WTC11 (cell line): Measurements from ENCODE around the gene LAPTM5. TPM values are rescaled to one million over a fixed set of nuclear protein-coding genes. Genes with fewer than 3 reads are reported as not detected.

ENCODE experiments used
- ATAC-seq: fragments of 200-7000 bp; cut with Tn5 transposase; 2 replicates; pipeline ENCODE4 v1.10.0; 2021; ENCODE audit warnings: mild to moderate bottlenecking, moderate library complexity
- CTCF ChIA-PET: fragments of 300-600 bp; sonication (Branson Sonifier 250); formaldehyde crosslinking; loops from one replicate; lab custom pipeline; 2021; ENCODE audit warnings: antibody characterized with exemption; lab: Charles Lee
- POLR2A ChIA-PET: fragments of 350-600 bp; sonication (Branson Sonifier 250); formaldehyde crosslinking; loops from one replicate; lab custom pipeline; 2021; ENCODE audit warnings: antibody characterized with exemption; lab: Charles Lee
- DNase-seq: peaks from one replicate; pipeline ENCODE4 v3.0.0; 2021; ENCODE audit warnings: low spot score
- H3K27ac Mint-ChIP-seq: 2 replicates; pipeline ENCODE4 v1.8.0; 2021; ENCODE audit warnings: mixed read lengths
- H3K27me3 Mint-ChIP-seq: 2 replicates; pipeline ENCODE4 v1.8.0; 2021; ENCODE audit warnings: low read depth, mild to moderate bottlenecking, moderate library complexity, mixed read lengths
- H3K36me3 Mint-ChIP-seq: 2 replicates; pipeline ENCODE4 v1.8.0; 2021; ENCODE audit warnings: mixed read lengths
- H3K4me1 Mint-ChIP-seq: 2 replicates; pipeline ENCODE4 v1.8.0; 2022; ENCODE audit warnings: mixed read lengths
- H3K4me3 Mint-ChIP-seq: 2 replicates; pipeline ENCODE4 v1.8.0; 2021; ENCODE audit warnings: mild to moderate bottlenecking, moderate library complexity, mixed read lengths
- H3K9me3 Mint-ChIP-seq: 2 replicates; pipeline ENCODE4 v1.8.0; 2021; ENCODE audit warnings: mixed read lengths
- CREB1 ChIP-seq: sonication (generic); formaldehyde crosslinking; IDR thresholded peaks from 2 replicates; pipeline ENCODE4 v1.8.0; 2023; ENCODE audit warnings: mild to moderate bottlenecking, missing genetic modification reagents
- CREM ChIP-seq: sonication (generic); formaldehyde crosslinking; IDR thresholded peaks from 2 replicates; pipeline ENCODE4 v1.8.1; 2022; ENCODE audit warnings: mild to moderate bottlenecking, missing genetic modification reagents, moderate library complexity
- E2F4 ChIP-seq: sonication (generic); formaldehyde crosslinking; IDR thresholded peaks from 2 replicates; pipeline ENCODE4 v1.8.1; 2022; ENCODE audit warnings: low read depth, mild to moderate bottlenecking, moderate library complexity, missing genetic modification reagents, borderline replicate concordance
- FOXK1 ChIP-seq: sonication (generic); formaldehyde crosslinking; IDR thresholded peaks from 2 replicates; pipeline ENCODE4 v1.8.0; 2022; ENCODE audit warnings: mild to moderate bottlenecking, moderate library complexity, missing genetic modification reagents
- MAX ChIP-seq: sonication (generic); formaldehyde crosslinking; IDR thresholded peaks from 2 replicates; pipeline ENCODE4 v1.8.0; 2022; ENCODE audit warnings: mild to moderate bottlenecking, missing genetic modification reagents
- MYBL2 ChIP-seq: sonication (generic); formaldehyde crosslinking; IDR thresholded peaks from 2 replicates; pipeline ENCODE4 v1.8.1; 2023; ENCODE audit warnings: mild to moderate bottlenecking, moderate library complexity, missing genetic modification reagents
- NFE2L1 ChIP-seq: sonication (generic); formaldehyde crosslinking; IDR thresholded peaks from 2 replicates; pipeline ENCODE4 v1.8.1; 2023; ENCODE audit warnings: missing genetic modification reagents
- NFYB ChIP-seq: sonication (generic); formaldehyde crosslinking; conservative IDR thresholded peaks from 2 replicates; pipeline ENCODE4 v1.8.0; 2022; ENCODE audit warnings: low read depth, missing genetic modification reagents
- NR2C2 ChIP-seq: sonication (generic); formaldehyde crosslinking; IDR thresholded peaks from 2 replicates; pipeline ENCODE4 v1.8.0; 2022; ENCODE audit warnings: mild to moderate bottlenecking, missing genetic modification reagents
- RELA ChIP-seq: sonication (generic); formaldehyde crosslinking; IDR thresholded peaks from 2 replicates; pipeline ENCODE4 v1.8.1; 2022; ENCODE audit warnings: missing genetic modification reagents, mild to moderate bottlenecking, borderline replicate concordance
- TCF7 ChIP-seq: sonication (generic); formaldehyde crosslinking; IDR thresholded peaks from 2 replicates; pipeline ENCODE4 v1.8.0; 2022; ENCODE audit warnings: mild to moderate bottlenecking, low read depth, missing genetic modification reagents, moderate library complexity
- TEAD4 ChIP-seq: sonication (generic); formaldehyde crosslinking; IDR thresholded peaks from 2 replicates; pipeline ENCODE4 v1.8.0; 2022; ENCODE audit warnings: mild to moderate bottlenecking, missing genetic modification reagents
- TP53 ChIP-seq: sonication (generic); formaldehyde crosslinking; IDR thresholded peaks from 2 replicates; pipeline ENCODE4 v1.8.1; 2023; ENCODE audit warnings: mild to moderate bottlenecking, missing genetic modification reagents
- USF2 ChIP-seq: sonication (generic); formaldehyde crosslinking; IDR thresholded peaks from 2 replicates; pipeline ENCODE4 v1.8.1; 2023; ENCODE audit warnings: mild to moderate bottlenecking, missing genetic modification reagents, moderate library complexity
- ZMAT4 ChIP-seq: fragments of 250-450 bp; sonication (Bioruptor Pico); IDR thresholded peaks from 2 replicates; pipeline ENCODE4 v1.9.0; 2021; ENCODE audit warnings: mild to moderate bottlenecking
- ZNF138 ChIP-seq: sonication (generic); formaldehyde crosslinking; conservative IDR thresholded peaks from 2 replicates; pipeline ENCODE4 v1.8.1; 2022; ENCODE audit warnings: mild to moderate bottlenecking, moderate library complexity, missing genetic modification reagents
- ZNF219 ChIP-seq: sonication (generic); formaldehyde crosslinking; IDR thresholded peaks from 2 replicates; pipeline ENCODE4 v1.8.0; 2023; ENCODE audit warnings: missing genetic modification reagents, mild to moderate bottlenecking, borderline replicate concordance
- ZNF317 ChIP-seq: sonication (generic); formaldehyde crosslinking; IDR thresholded peaks from 2 replicates; pipeline ENCODE4 v1.8.1; 2023; ENCODE audit warnings: low read depth, mild to moderate bottlenecking, moderate library complexity, missing genetic modification reagents, borderline replicate concordance
- ZNF532 ChIP-seq: fragments of 250-450 bp; sonication (Bioruptor Pico); IDR thresholded peaks from 2 replicates; pipeline ENCODE4 v1.9.0; 2021; ENCODE audit warnings: mild to moderate bottlenecking, borderline replicate concordance
- total RNA-seq: library from RNA; stranded (reverse); gene quantifications from 3 replicates; pipeline ENCODE4 v1.2.3, GENCODE V29; 2021

LAPTM5 gene
- total RNA-seq, 1 experiment from 2014 or later: 1.3 TPM

GRCh38 chr1:30776097-30777059 lies 18.8 kb upstream of the LAPTM5 start:
- peaks cover 7% of the 10 kb centered on the region; the same call in 1 of the 2 replicates for H3K27me3 Mint-ChIP-seq
- ATAC-seq: no peak
- ChIA-PET POLR2A (no interaction called here), CTCF (interaction anchor here (4.1 to 4.3 kb wide), 2 partner anchors 51 to 57 kb away, joined by 89 to 290 read pairs; partner anchors contain the start of gene MATN1)
- no peak overlapping the region for H3K27ac Mint-ChIP-seq
- no peak overlapping the region for H3K4me3 Mint-ChIP-seq
- H3K4me1 Mint-ChIP-seq: no peaks in the 10 kb centered on the region
- DNase-seq: no peak
- TF ChIP-seq E2F4 (CRISPR knock-in tag) (no peak), ZNF317 (CRISPR knock-in tag) (no peak), TEAD4 (CRISPR knock-in tag) (no peak), USF2 (CRISPR knock-in tag) (no peak), NFE2L1 (CRISPR knock-in tag) (no peak)
- H3K36me3 Mint-ChIP-seq: no peaks in the 10 kb centered on the region
- no peaks in the 10 kb centered on the region for H3K9me3 Mint-ChIP-seq

- DNase-seq: no peak
- Mint-ChIP-seq H3K4me3 (no peak overlapping the region), H3K27me3 (peaks cover 5% of the 10 kb centered on the region; the same call in 1 of the 2 replicates), H3K4me1 (no peaks in the 10 kb centered on the region), H3K27ac (no peak overlapping the region), H3K9me3 (no peaks in the 10 kb centered on the region), H3K36me3 (no peaks in the 10 kb centered on the region)
- POLR2A ChIA-PET: no interaction called here
- CTCF ChIA-PET: no interaction called here
- no peak for ATAC-seq
- TF ChIP-seq CREM (CRISPR knock-in tag) (no peak), RELA (no peak), FOXK1 (no peak), MAX (CRISPR knock-in tag) (no peak), MYBL2 (CRISPR knock-in tag) (no peak), ZNF138 (CRISPR knock-in tag) (no peak), TCF7 (no peak), ZNF219 (CRISPR knock-in tag) (no peak), TP53 (no peak)
Measured at GRCh38 chr1:30775433-30775975, 17.9 kb upstream of the LAPTM5 start.

GRCh38 chr1:30774550-30775432 lies 17.2 kb upstream of the LAPTM5 start:
- Mint-ChIP-seq H3K9me3 (no peaks in the 10 kb centered on the region), H3K27ac (no peak overlapping the region), H3K27me3 (no peaks in the 10 kb centered on the region), H3K4me3 (no peak overlapping the region), H3K4me1 (no peaks in the 10 kb centered on the region), H3K36me3 (no peaks in the 10 kb centered on the region)
- ChIA-PET POLR2A (no interaction called here), CTCF (interaction anchor here (0.8 to 1.5 kb wide), 4 partner anchors 8 to 136 kb away, joined by 3 to 6 read pairs (median 3); no protein-coding TSS in a partner anchor)
- ATAC-seq (no peak), DNase-seq (no peak)
- TF ChIP-seq CREB1 (CRISPR knock-in tag): no peak
- no peak for TF ChIP-seq USF2 (CRISPR knock-in tag)
- no peak for TF ChIP-seq NFE2L1 (CRISPR knock-in tag)
- no peak for TF ChIP-seq NR2C2 (CRISPR knock-in tag)
- no peak for TF ChIP-seq MYBL2 (CRISPR knock-in tag)
- TF ChIP-seq ZNF317 (CRISPR knock-in tag): no peak
- no peak for TF ChIP-seq ZMAT4 (CRISPR knock-in tag)
- no peak for TF ChIP-seq NFYB (CRISPR knock-in tag)
- no peak for TF ChIP-seq ZNF532 (CRISPR knock-in tag)
